Bone marrow (tissue), 2 donors: Measurements from ENCODE around the gene CFAP221.

ENCODE experiments used
- DNase-seq, 2 donors: peaks; one replicate each; lab custom pipeline; 2025; lab: John Stamatoyannopoulos, UW

Gene CFAP221

GRCh38 chr2:119644186-119644585, 99.9 kb downstream of the CFAP221 start:
- DNase-seq, result no peak

DNA sequence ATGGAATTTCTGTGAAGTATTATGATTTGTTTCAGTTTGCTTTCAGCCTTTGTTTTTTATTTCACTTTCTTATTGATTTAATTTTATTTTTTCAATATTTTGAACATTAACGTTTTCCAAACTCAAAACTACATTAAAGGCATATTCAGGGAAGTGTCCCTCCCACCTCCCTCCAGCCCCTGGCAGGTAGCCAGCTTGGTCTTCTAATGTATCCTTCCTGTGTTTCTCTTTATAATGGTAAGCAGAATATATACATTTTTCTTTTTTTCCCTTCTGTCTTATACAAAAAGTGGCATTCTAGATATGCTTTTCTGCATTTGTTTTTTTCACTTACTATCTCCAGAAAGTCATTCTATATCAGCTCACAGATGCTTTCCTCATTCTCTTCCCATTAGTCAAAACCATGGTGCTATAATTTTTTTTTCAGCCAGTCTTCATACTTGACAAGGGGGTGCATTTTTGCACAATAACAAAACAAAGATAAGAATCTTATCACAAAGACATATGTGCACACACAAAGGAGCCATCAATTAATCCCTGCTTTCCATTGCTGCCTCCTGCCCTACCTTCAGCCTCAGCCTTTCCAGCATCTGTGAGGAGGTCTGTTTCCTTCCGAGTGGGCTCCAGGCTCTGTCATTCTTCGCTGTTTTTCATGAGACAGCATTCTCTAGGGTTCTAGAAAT, 101.1 kb downstream of the CFAP221 start:
- no peak for DNase-seq

- no peak for DNase-seq
These were observed 101.9 kb downstream of the CFAP221 start for GRCh38 chr2:119646149-119646548.

- no peak for DNase-seq
These were observed 103.4 kb downstream of the CFAP221 start for GRCh38 chr2:119647440-119648169.

GRCh38 chr2:119649364-119649917, 105.2 kb downstream of the CFAP221 start:
- no peak for DNase-seq

DNA sequence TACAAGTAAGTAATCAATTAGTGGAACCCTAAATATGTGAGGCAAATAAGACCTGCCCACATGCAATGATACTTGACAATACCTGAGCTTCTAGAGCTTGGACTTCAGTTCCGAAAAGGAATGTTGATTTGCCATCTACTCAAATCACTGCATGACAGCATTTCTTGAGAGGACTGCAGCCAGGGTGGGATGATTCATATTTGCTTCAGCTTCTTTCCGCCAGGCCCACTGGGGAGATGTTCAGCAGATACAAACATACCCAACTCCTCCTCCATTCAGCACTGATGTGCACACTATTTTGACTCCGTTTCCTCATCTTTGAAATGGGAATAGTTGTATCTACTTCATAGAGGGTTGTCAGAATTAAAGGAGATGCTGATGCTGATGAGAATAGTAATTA, 106.0 kb downstream of the CFAP221 start:
- DNase-seq, result no peak

- no peak for DNase-seq
These were observed 106.7 kb downstream of the CFAP221 start for GRCh38 chr2:119650846-119651370.

GRCh38 chr2:119657466-119658145, 113.4 kb downstream of the CFAP221 start:
- no peak for DNase-seq

DNA sequence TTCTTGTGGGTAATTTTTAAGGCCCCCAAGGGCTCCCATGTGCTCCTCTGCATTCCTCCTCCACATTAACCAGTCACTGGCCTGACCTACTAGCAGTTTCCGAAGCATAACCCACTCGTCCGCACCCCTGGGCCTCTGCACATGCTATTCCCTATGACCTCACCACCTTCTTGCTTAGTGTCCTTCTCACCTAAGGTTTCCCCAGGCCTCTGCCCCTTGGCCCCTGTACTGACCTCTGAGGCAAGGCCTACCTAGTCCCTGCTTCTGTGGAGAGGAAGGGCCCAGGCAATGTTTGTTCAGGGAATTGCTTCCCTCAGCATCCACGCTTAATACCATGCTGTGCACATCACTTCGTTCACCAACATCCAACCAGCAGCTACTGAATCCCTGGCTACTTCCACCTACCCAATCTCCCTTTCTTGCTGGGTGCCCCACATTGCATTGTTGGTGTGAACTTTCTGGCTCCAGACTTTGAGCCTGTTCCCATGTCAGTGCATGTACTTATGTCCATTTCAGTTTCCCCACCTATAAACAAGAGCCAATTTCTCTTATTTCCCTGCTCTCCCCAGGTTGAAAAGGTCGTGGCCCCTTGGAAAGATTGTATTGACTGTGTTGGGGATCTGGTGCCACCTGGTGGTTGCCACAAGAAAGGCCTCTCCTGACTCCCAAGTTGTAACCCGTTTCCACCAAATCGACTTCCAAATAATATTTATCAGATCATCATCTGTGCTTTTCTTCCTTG, 115.5 kb downstream of the CFAP221 start:
- no peak for DNase-seq

DNA sequence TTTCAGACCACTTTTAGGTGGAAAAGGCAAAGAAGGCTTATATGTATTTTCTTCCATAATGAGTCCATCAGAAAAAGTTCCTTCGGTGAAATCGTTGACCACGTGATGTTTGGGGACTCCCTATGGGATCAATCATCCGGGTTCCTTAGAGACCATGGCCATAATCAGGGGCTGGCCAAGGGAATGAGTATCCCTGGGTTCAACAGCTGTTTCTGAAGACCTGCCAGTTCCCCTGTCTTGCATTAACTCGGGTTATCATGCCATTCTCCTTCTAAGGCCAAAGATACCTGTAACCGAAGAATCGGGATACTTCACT, 116.1 kb downstream of the CFAP221 start:
- DNase-seq, result no peak

DNA sequence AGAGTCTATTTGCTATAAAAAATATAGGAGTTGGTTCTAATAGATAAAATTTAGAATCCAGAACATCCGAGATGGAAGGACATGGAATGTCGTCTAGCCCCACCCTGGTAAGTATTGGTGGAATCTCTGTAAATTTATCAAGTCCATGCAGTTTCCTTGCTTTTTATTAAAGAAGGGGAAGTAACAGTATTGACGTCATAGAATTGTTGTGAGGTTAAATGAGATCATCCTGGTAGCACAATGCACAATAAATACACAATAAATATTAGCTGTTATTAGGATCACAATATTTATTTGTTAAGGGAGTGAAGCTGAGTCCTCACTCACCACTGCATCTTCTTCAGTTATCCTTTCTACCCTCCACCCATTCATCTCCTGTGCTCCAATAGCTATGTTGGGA, 118.0 kb downstream of the CFAP221 start:
- DNase-seq, result no peak

DNA sequence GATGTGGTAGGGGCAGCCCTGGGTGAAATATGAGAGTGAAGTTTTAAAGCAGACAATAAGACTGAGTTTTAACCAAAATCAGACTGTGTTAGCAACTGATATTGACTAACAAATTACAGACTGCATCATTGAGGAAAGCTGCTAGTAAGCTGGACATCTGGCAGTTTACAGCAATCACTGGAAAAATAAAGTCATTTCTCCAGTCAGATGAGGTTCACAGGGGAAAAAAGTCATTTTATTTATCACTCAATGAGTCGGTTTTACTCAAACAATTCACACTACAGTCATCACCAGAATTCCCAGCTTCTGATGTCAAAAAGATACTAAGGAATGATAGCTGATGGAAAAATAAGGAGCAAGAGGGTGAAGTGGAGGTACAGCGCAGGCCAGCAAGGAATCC, 124.3 kb downstream of the CFAP221 start:
- DNase-seq, result no peak

GRCh38 chr2:119671016-119671415, 126.8 kb downstream of the CFAP221 start:
- DNase-seq, result no peak

- DNase-seq, result no peak
These were observed 127.5 kb downstream of the CFAP221 start for GRCh38 chr2:119671752-119672151.

- no peak for DNase-seq
These were observed 128.1 kb downstream of the CFAP221 start for GRCh38 chr2:119672161-119672862.

GRCh38 chr2:119673796-119674195, 129.5 kb downstream of the CFAP221 start:
- DNase-seq, result no peak

- no peak for DNase-seq
These were observed 130.7 kb downstream of the CFAP221 start for GRCh38 chr2:119674711-119675500.

- DNase-seq, result no peak
These were observed 133.9 kb downstream of the CFAP221 start for GRCh38 chr2:119678021-119678656.

GRCh38 chr2:119679526-119679837, 135.2 kb downstream of the CFAP221 start:
- no peak for DNase-seq

- no peak for DNase-seq
These were observed 135.6 kb downstream of the CFAP221 start for GRCh38 chr2:119679846-119680245.
